Thoracic aorta (tissue), 2 donors: ENCODE results near the gene GTF2IRD1. TPM values are rescaled to one million over a fixed set of nuclear protein-coding genes. Genes with fewer than 3 reads are reported as not detected.
A peak's percentile ranks its signal among the peaks of the same experiment; 100 is the strongest.

Experiments
- ATAC-seq: fragments of 150-250 bp; one replicate; pipeline ENCODE4 v1.8.0; 2017; ENCODE audit warnings: low read depth; ENCODE audit not compliant: insufficient number of reproducible peaks, low FRiP score
- DNase-seq: peaks from one replicate; pipeline ENCODE4 v3.0.0-alpha.2; 2020; ENCODE audit warnings: low spot score
- H3K27ac ChIP-seq, 2 donors: fragments of 200-600 bp; sonication (generic); 1 replicate in 1 of 2; 2 replicates in 1 of 2; pipeline ENCODE4 v1.5.1; 2016; ENCODE audit warnings: mild to moderate bottlenecking in 2 of 2, moderate library complexity in 2 of 2
- H3K27me3 ChIP-seq: fragments of 200-600 bp; sonication (generic); replicated peaks from 2 replicates; pipeline ENCODE4 v1.6.0; 2016; ENCODE audit warnings: mild to moderate bottlenecking; ENCODE audit not compliant: insufficient read depth
- H3K36me3 ChIP-seq: fragments of 200-600 bp; sonication (generic); one replicate; pipeline ENCODE4 v1.5.1; 2016
- H3K4me1 ChIP-seq, 2 donors: fragments of 200-600 bp; sonication (generic); 1 replicate in 1 of 2; 2 replicates in 1 of 2; pipeline versions ENCODE4 v1.5.1 to v1.6.0; 2016; ENCODE audit warnings: low read depth in 2 of 2, mild to moderate bottlenecking in 1 of 2; ENCODE audit not compliant: control insufficient read depth in 1 of 2
- H3K4me3 ChIP-seq: fragments of 200-600 bp; sonication (generic); 2 replicates; pipeline ENCODE4 v1.5.1; 2016; ENCODE audit warnings: mild to moderate bottlenecking
- H3K9me3 ChIP-seq: fragments of 200-600 bp; sonication (generic); 2 replicates; pipeline ENCODE4 v1.5.1; 2016
- total RNA-seq, 2 donors: library from RNA; depleted of rRNA; stranded (reverse); fragments of >200 nt; gene quantifications; one replicate each; pipeline versions ENCODE4 v1.1.0 to v1.2.3, GENCODE V29; 2016
- TF ChIP-seq, protein P1 (sequence below): fragments of 200-600 bp; sonication (generic); IDR thresholded peaks from one replicate; pipeline ENCODE4 v1.5.1; 2019; ENCODE audit warnings: antibody characterized with exemption

GTF2IRD1 gene
- total RNA-seq, 2 donors from 2014 or later = 7.0 to 14.4 TPM

GRCh38 chr7:74583630-74584029, 129.9 kb downstream of the GTF2IRD1 start:
- TF ChIP-seq, protein P1, sequence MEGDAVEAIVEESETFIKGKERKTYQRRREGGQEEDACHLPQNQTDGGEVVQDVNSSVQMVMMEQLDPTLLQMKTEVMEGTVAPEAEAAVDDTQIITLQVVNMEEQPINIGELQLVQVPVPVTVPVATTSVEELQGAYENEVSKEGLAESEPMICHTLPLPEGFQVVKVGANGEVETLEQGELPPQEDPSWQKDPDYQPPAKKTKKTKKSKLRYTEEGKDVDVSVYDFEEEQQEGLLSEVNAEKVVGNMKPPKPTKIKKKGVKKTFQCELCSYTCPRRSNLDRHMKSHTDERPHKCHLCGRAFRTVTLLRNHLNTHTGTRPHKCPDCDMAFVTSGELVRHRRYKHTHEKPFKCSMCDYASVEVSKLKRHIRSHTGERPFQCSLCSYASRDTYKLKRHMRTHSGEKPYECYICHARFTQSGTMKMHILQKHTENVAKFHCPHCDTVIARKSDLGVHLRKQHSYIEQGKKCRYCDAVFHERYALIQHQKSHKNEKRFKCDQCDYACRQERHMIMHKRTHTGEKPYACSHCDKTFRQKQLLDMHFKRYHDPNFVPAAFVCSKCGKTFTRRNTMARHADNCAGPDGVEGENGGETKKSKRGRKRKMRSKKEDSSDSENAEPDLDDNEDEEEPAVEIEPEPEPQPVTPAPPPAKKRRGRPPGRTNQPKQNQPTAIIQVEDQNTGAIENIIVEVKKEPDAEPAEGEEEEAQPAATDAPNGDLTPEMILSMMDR = no peak
- ATAC-seq = no peak
- H3K27ac ChIP-seq = no peak overlapping the region
- no peaks in the 10 kb centered on the region for H3K27me3 ChIP-seq
- DNase-seq = no peak
- H3K4me3 ChIP-seq = no peak overlapping the region
- H3K9me3 ChIP-seq = no peaks in the 10 kb centered on the region
- H3K36me3 ChIP-seq = no peaks in the 10 kb centered on the region
- H3K4me1 ChIP-seq = peaks cover 8 to 25% of the 10 kb centered on the region in 2 donors

DNA sequence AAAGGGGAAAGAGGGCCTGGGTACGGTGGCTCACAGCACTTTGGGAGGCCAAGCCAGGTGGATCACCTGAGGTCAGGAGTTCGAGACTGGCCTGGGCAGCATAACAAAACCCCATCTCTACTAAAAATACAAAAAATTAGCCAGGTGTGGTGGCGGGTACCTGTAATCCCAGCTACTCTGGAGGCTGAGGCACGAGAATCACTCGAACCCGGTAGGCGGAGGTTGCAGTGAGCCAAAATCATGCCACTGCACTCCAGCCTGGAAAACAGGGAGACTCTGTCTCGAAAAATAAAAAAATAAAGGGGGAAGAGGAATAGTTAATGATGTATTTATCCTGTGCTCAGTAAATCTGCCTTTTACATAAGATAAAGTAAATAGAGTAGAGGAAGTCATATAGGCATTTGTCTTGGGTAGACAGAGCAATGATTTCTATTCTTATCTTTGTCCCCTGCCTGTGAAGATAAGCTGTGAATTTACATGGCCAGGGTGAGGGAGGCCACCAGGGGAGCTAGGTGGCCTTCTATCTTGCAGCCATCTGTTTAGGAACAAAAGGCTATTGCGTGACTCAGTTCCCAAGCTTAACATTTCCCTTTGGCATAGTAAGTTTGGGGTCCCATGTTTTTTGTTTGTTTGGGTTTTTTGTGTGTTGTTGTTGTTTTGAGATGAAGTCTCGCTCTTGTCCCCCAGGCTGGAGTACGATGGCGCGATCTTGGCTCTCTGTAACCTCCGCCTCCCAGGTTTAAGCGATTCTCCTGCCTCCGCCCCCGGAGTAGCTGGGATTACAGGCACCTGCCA, 130.7 kb downstream of the GTF2IRD1 start:
- no peaks in the 10 kb centered on the region for H3K9me3 ChIP-seq
- H3K4me3 ChIP-seq = no peak overlapping the region
- ATAC-seq (no peak), DNase-seq (no peak)
- TF ChIP-seq, protein P1 = no peak
- H3K4me1 ChIP-seq = peaks cover 8 to 25% of the 10 kb centered on the region in 2 donors
- H3K27me3 ChIP-seq = no peaks in the 10 kb centered on the region
- no peaks in the 10 kb centered on the region for H3K36me3 ChIP-seq
- H3K27ac ChIP-seq = no peak overlapping the region

GRCh38 chr7:74585844-74586243, 132.1 kb downstream of the GTF2IRD1 start:
- DNase-seq = no peak
- H3K9me3 ChIP-seq = no peaks in the 10 kb centered on the region
- no peaks in the 10 kb centered on the region for H3K27me3 ChIP-seq
- no peak overlapping the region for H3K4me3 ChIP-seq
- no peaks in the 10 kb centered on the region for H3K36me3 ChIP-seq
- no peak overlapping the region for H3K27ac ChIP-seq
- TF ChIP-seq, protein P1 = no peak
- H3K4me1 ChIP-seq = peaks cover 5 to 12% of the 10 kb centered on the region in 2 donors
- ATAC-seq = no peak

- TF ChIP-seq, protein P1 = no peak
- Histone ChIP-seq H3K9me3 (no peaks in the 10 kb centered on the region), H3K27me3 (no peaks in the 10 kb centered on the region), H3K4me3 (no peak overlapping the region), H3K4me1 (peaks cover 5 to 11% of the 10 kb centered on the region in 2 donors), H3K27ac (peak overlapping the region; percentile 34 to 46), H3K36me3 (no peaks in the 10 kb centered on the region)
- DNase-seq = no peak
- ATAC-seq = no peak
These were observed 132.8 kb downstream of the GTF2IRD1 start for GRCh38 chr7:74586258-74587175.
